OCI-LY7 (cell line): ENCODE results near the gene RASSF4. TPM values are rescaled to one million over a fixed set of nuclear protein-coding genes. Genes with fewer than 3 reads are reported as not detected.

Experiments used
- BruUV-seq: library from RNA; stranded (reverse); fragments of 400-500 nt; replicated peaks from 2 replicates; lab custom pipeline; 2021; lab: Mats Ljungman, UMichigan
- CTCF ChIA-PET: fragments of 300-600 bp; sonication (Branson Sonifier 250); formaldehyde crosslinking; loops from one replicate; lab custom pipeline; 2022; ENCODE audit warnings: antibody characterized with exemption; ENCODE audit not compliant: unreplicated experiment; lab: Charles Lee
- POLR2A ChIA-PET: fragments of 300-600 bp; sonication (Branson Sonifier 250); formaldehyde crosslinking; loops from one replicate; lab custom pipeline; 2022; ENCODE audit warnings: antibody characterized with exemption; lab: Charles Lee
- DNase-seq: peaks from one replicate; pipeline ENCODE4 v3.0.0-alpha.2; 2015; ENCODE audit warnings: low spot score
- H2AFZ ChIP-seq: fragments of 200-600 bp; sonication (generic), shearing (Covaris generic); 2 replicates; pipeline ENCODE4 v1.6.1; 2014; ENCODE audit warnings: mild to moderate bottlenecking, antibody characterized with exemption, low read length, moderate library complexity
- H3K27ac ChIP-seq: fragments of 200-600 bp; sonication (generic); 2 replicates; pipeline ENCODE4 v1.5.1; 2014; ENCODE audit warnings: mixed run types, low read depth, mild to moderate bottlenecking, moderate library complexity, low read length, inconsistent platforms; ENCODE audit not compliant: poor library complexity, severe bottlenecking
- H3K36me3 ChIP-seq: fragments of 200-600 bp; sonication (generic); 2 replicates; pipeline ENCODE4 v1.6.1; 2014; ENCODE audit warnings: mild to moderate bottlenecking, antibody characterized with exemption, low read length, moderate library complexity, mixed read lengths; ENCODE audit not compliant: insufficient read depth
- H3K4me1 ChIP-seq: fragments of 200-600 bp; sonication (generic); 2 replicates; pipeline ENCODE4 v1.5.1; 2014; ENCODE audit warnings: mild to moderate bottlenecking, low read length; ENCODE audit not compliant: insufficient read depth, poor library complexity, severe bottlenecking
- H3K4me2 ChIP-seq: fragments of 200-600 bp; sonication (generic); 2 replicates; pipeline ENCODE4 v1.6.1; 2014; ENCODE audit warnings: mild to moderate bottlenecking, low read length
- H3K4me3 ChIP-seq: fragments of 200-600 bp; sonication (generic); 2 replicates; pipeline ENCODE4 v1.5.1; 2014; ENCODE audit warnings: mild to moderate bottlenecking, low read depth, low read length; ENCODE audit not compliant: poor library complexity, severe bottlenecking
- H3K79me2 ChIP-seq: fragments of 200-600 bp; sonication (generic); 2 replicates; pipeline ENCODE4 v1.6.1; 2016; ENCODE audit warnings: low read depth, mild to moderate bottlenecking, low read length, moderate library complexity, mixed read lengths; ENCODE audit not compliant: insufficient read depth
- H3K9me2 ChIP-seq: fragments of 200-600 bp; sonication (generic); 2 replicates; pipeline ENCODE4 v1.6.1; 2016; ENCODE audit warnings: mild to moderate bottlenecking, low read length, mixed read lengths; ENCODE audit not compliant: insufficient read depth
- H3K9me3 ChIP-seq: fragments of 200-600 bp; sonication (generic); 2 replicates; pipeline ENCODE4 v1.6.1; 2014; ENCODE audit warnings: mild to moderate bottlenecking, mixed run types, low read length, mixed read lengths
- H4K20me1 ChIP-seq: fragments of 200-600 bp; sonication (generic); 2 replicates; pipeline ENCODE4 v1.6.1; 2014; ENCODE audit warnings: mild to moderate bottlenecking, antibody characterized with exemption, low read length, moderate library complexity, mixed read lengths; ENCODE audit not compliant: insufficient read depth
- CTCF ChIP-seq: fragments of 200-600 bp; sonication (generic); conservative IDR thresholded peaks from 2 replicates; pipeline ENCODE4 v1.5.1; 2014; ENCODE audit warnings: mild to moderate bottlenecking, antibody characterized with exemption, low read length, moderate library complexity, mixed read lengths
- EZH2phosphoT487 ChIP-seq: fragments of 200-600 bp; sonication (generic); IDR thresholded peaks from 2 replicates; pipeline ENCODE4 v1.6.1; 2018; ENCODE audit warnings: low read depth, borderline replicate concordance, mild to moderate bottlenecking, mixed run types, antibody characterized with exemption, low read length, moderate library complexity, mixed read lengths
- intact Hi-C: fragments of 100-400 bp; cut with micrococcal nuclease; formaldehyde crosslinking; loops from one replicate; pipeline ENCODE4 v1.10.0; 2022; ENCODE audit not compliant: unreplicated experiment
- total RNA-seq, 2 experiments: library from RNA; depleted of rRNA in 1 of 2; stranded (reverse); fragments of >200 nt in 1 of 2; shearing (Covaris generic) in 1 of 2; gene quantifications; 2 replicates each; pipeline ENCODE4 v1.2.3, GENCODE V29; 2014 to 2022

The RASSF4 gene
- total RNA-seq, 2 experiments from 2014 or later, result 2.6 to 5.3 TPM

DNA sequence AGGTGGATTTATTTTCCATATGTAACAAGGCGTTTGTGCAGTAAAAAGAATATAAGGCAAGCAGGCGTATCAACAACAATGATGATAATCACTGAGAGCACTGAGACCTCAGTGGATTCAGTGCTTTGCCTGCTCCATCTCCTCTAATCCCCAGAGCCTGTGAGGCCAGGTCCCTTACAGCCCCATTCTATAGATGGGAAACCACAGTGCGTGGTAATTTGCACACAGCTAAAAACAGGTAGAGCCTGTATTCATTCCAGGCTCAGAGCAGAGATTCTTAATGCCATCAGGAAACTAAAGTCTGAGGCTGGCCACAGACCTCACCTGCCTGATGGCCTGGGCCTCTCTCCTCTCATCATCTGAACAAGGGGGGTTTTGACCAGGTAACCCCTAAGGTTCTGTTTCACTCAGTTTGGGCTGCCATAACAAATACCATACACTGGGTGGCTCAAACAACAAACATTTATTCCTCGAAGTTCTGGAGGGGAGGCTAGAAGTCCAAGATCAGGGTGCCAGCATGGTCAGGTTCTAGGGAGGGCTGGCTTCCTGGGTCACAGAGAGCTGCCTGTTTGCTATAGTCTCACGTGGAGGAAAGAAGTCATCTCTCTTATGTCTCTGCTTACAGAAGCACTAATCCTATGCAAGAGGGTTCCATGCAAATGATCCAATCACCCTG, 10.3 kb upstream of the RASSF4 start:
- Histone ChIP-seq H3K27ac (no peak overlapping the region), H4K20me1 (no peaks in the 10 kb centered on the region), H2AFZ (no peak overlapping the region), H3K4me3 (no peak overlapping the region), H3K9me3 (peaks cover 4% of the 10 kb centered on the region; the same call in 1 of the 2 replicates), H3K4me2 (no peak overlapping the region), H3K79me2 (no peaks in the 10 kb centered on the region), H3K36me3 (no peaks in the 10 kb centered on the region), H3K4me1 (peaks cover 16% of the 10 kb centered on the region), H3K9me2 (no peaks in the 10 kb centered on the region)
- ChIA-PET CTCF (no interaction called here), POLR2A (interaction anchor here (1.1 kb wide), 1 partner anchor 9 kb away, joined by 5 read pairs; the partner anchor contains the start of gene RASSF4)
- DNase-seq, result no peak
- no TSS peak for BruUV-seq
- no peak for TF ChIP-seq CTCF
- TF ChIP-seq EZH2phosphoT487, result no peak
- intact Hi-C loops, result no loop called here

DNA sequence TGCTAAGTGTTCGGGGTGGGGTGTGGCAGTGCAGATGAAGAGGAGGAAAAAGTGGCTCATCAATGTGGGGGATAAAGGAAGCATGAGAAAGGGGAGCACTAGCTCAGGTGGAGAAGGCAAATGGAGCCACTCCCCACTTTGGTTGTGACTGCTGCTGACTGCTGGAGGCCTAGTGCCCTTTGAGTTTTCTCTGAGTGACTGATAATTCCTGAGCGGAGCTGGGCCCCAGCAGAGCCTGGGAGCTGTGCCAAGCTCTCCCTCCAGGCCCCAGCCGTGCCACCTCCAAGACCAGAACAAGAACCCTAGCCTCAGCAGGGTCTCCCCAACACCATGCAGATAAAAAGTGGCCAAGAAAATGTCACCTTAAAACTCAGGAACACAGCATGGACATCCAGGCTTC, 9.7 kb upstream of the RASSF4 start:
- TF ChIP-seq CTCF (no peak), EZH2phosphoT487 (no peak)
- intact Hi-C loops, result no loop called here
- Histone ChIP-seq H3K79me2 (no peaks in the 10 kb centered on the region), H3K36me3 (no peaks in the 10 kb centered on the region), H3K9me2 (no peaks in the 10 kb centered on the region), H3K4me3 (no peak overlapping the region), H3K9me3 (no peaks in the 10 kb centered on the region), H3K4me1 (peaks cover 16% of the 10 kb centered on the region), H3K27ac (no peak overlapping the region), H3K4me2 (no peak overlapping the region), H2AFZ (no peak overlapping the region), H4K20me1 (no peaks in the 10 kb centered on the region)
- BruUV-seq, result no TSS peak
- no peak for DNase-seq
- CTCF ChIA-PET, result no interaction called here
- POLR2A ChIA-PET, result interaction anchor here (1.1 kb wide), 1 partner anchor 9 kb away, joined by 5 read pairs; the partner anchor contains the start of gene RASSF4
